GM18526 (cell line): ENCODE measurements around the gene ALAD.

Experiments used
- POLR2A ChIP-seq: IDR thresholded peaks from 3 replicates; pipeline ENCODE4 v1.6.1; 2011; ENCODE audit not compliant: insufficient read length; ENCODE audit errors: extremely low read depth

The ALAD gene

GRCh38 chr9:113409481-113409880 lies 8.4 kb upstream of the ALAD start:
- no peak for TF ChIP-seq POLR2A

- TF ChIP-seq POLR2A = no peak
These were observed 2.6 kb upstream of the ALAD start for GRCh38 chr9:113403646-113404045.

- TF ChIP-seq POLR2A = no peak
These were observed 1.4 kb downstream of the ALAD start for GRCh38 chr9:113399646-113400200.

- TF ChIP-seq POLR2A = no peak
These were observed 2.3 kb downstream of the ALAD start for GRCh38 chr9:113398796-113399195.

- no peak for TF ChIP-seq POLR2A
These were observed 3.9 kb downstream of the ALAD start for GRCh38 chr9:113397203-113397631.

- no peak for TF ChIP-seq POLR2A
These were observed 5.9 kb downstream of the ALAD start for GRCh38 chr9:113395000-113395861.

GRCh38 chr9:113393281-113393680 lies 7.8 kb downstream of the ALAD start:
- no peak for TF ChIP-seq POLR2A

GRCh38 chr9:113391917-113392316 lies 9.2 kb downstream of the ALAD start:
- TF ChIP-seq POLR2A = no peak

GRCh38 chr9:113390192-113390960 lies 10.7 kb downstream of the ALAD start:
- TF ChIP-seq POLR2A = no peak

GRCh38 chr9:113389451-113389850 lies 11.6 kb downstream of the ALAD start:
- TF ChIP-seq POLR2A = no peak

- no peak for TF ChIP-seq POLR2A
These were observed 12.3 kb downstream of the ALAD start for GRCh38 chr9:113388833-113389232.

GRCh38 chr9:113387560-113388230 lies 13.4 kb downstream of the ALAD start:
- no peak for TF ChIP-seq POLR2A

- no peak for TF ChIP-seq POLR2A
These were observed 14.3 kb downstream of the ALAD start for GRCh38 chr9:113386571-113387393.

GRCh38 chr9:113381909-113382411 lies 19.1 kb downstream of the ALAD start:
- TF ChIP-seq POLR2A = no peak
